ENCODE measurements around the gene INTS11. TPM values are rescaled to one million over a fixed set of nuclear protein-coding genes. Genes with fewer than 3 reads are reported as not detected.

Gene INTS11
- total RNA-seq, 1 experiment from 2014 or later: 161 TPM

GRCh38 chr1:1280782-1281481 is 43.5 kb downstream of the INTS11 start:
- Histone ChIP-seq H3K9me2 (ENCODE audit: insufficient read depth) (no peaks in the 10 kb centered on the region), H3K27ac (ENCODE audit: low read depth, low read length) (no peak overlapping the region), H3K9me3 (ENCODE audit: control insufficient read depth in 1 of 2, insufficient read depth in 1 of 2, low read depth in 1 of 2, low read length in 2 of 2) (no peaks in the 10 kb centered on the region), H3K36me3 (ENCODE audit: control insufficient read depth in 1 of 2, insufficient read depth in 2 of 2, low read length in 2 of 2) (no peaks in the 10 kb centered on the region), H3K27me3 (ENCODE audit: insufficient read depth, low read length) (no peaks in the 10 kb centered on the region), H3K4me3 (replicated peaks in 1 of 2; ENCODE audit: low read depth in 1 of 2, low read length in 2 of 2) (no peak overlapping the region), H3K79me2 (ENCODE audit: insufficient read depth, low read length) (no peaks in the 10 kb centered on the region), H3K4me1 (ENCODE audit: control insufficient read depth in 1 of 2, insufficient read depth in 2 of 2, low read length in 2 of 2) (peaks cover 0 to 26% of the 10 kb centered on the region in 2 experiments; a peak in 3 of 4 replicates), H3K9ac (ENCODE audit: low read length) (no peak overlapping the region), H3K4me2 (ENCODE audit: low read length) (no peak overlapping the region), H4K20me1 (ENCODE audit: insufficient read depth) (no peaks in the 10 kb centered on the region), H2AFZ (ENCODE audit: low read depth, low read length, poor library complexity, severe bottlenecking) (no peak overlapping the region)
- DNase-seq (ENCODE audit: low read depth, low spot score): no peak
- BruUV-seq (replicated peaks): no TSS peak
- ChIA-PET POLR2A (no interaction called here), CTCF (no interaction called here), RAD21 (ENCODE audit: low non-redundant PET in 1 of 2, low total read pairs in 2 of 2, uncharacterized antibody in 2 of 2, unreplicated experiment in 2 of 2) (no interaction called here)
- no peak for TF ChIP-seq SIN3A (IDR thresholded peaks at IDR 0.05; ENCODE audit: low read depth)
- TF ChIP-seq JUND (IDR thresholded peaks at IDR 0.05): no peak
- TF ChIP-seq POLR2A (IDR thresholded peaks at IDR 0.05; ENCODE audit: borderline replicate concordance, extremely low read depth, insufficient read depth, insufficient read length): no peak
- no peak for TF ChIP-seq SP1 (IDR thresholded peaks at IDR 0.05; ENCODE audit: low read depth)
- no peak for TF ChIP-seq CBX3 (IDR thresholded peaks at IDR 0.05; ENCODE audit: low read depth)
- TF ChIP-seq RAD21 (IDR thresholded peaks at IDR 0.05; ENCODE audit: low read depth): no peak
- TF ChIP-seq EZH2phosphoT487 (IDR thresholded peaks at IDR 0.05; ENCODE audit: borderline replicate concordance): no peak
- no peak for TF ChIP-seq SRF (IDR thresholded peaks at IDR 0.05; ENCODE audit: low read depth)
- TF ChIP-seq CEBPB (IDR thresholded peaks at IDR 0.05; ENCODE audit: low read depth): no peak
- intact Hi-C loops (cut with micrococcal nuclease): no loop called here
- ATAC-seq: no peak

DNA sequence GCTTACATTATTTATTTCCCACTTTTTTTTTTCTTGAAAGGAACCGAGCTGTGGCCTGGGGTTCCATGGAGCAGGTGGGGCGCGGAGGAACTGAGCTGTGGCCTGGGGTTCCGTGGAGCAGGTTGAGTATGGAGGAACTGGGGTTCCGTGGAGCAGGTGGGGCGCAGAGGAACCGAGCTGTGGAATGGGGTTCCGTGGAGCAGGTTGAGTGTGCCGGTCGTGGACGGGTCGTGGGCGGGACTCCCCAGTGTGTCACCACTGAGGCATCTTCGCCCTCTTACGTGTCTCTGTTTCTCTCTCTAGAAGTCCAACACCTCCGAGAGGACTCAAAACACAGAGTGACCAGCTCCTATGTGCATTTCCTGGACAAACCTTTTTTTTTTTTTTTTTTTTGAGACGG is 45.4 kb downstream of the INTS11 start:
- Histone ChIP-seq H3K4me1 (ENCODE audit: control insufficient read depth in 1 of 2, insufficient read depth in 2 of 2, low read length in 2 of 2) (peaks cover 6 to 34% of the 10 kb centered on the region in 2 experiments; a peak in 3 of 4 replicates), H3K27ac (ENCODE audit: low read depth, low read length) (no peak overlapping the region), H2AFZ (ENCODE audit: low read depth, low read length, poor library complexity, severe bottlenecking) (no peak overlapping the region), H3K4me3 (replicated peaks in 1 of 2; ENCODE audit: low read depth in 1 of 2, low read length in 2 of 2) (no peak overlapping the region), H3K36me3 (ENCODE audit: control insufficient read depth in 1 of 2, insufficient read depth in 2 of 2, low read length in 2 of 2) (no peaks in the 10 kb centered on the region), H3K4me2 (ENCODE audit: low read length) (no peak overlapping the region), H3K9ac (ENCODE audit: low read length) (no peak overlapping the region), H3K27me3 (ENCODE audit: insufficient read depth, low read length) (no peaks in the 10 kb centered on the region), H3K9me3 (ENCODE audit: control insufficient read depth in 1 of 2, insufficient read depth in 1 of 2, low read depth in 1 of 2, low read length in 2 of 2) (no peaks in the 10 kb centered on the region), H4K20me1 (ENCODE audit: insufficient read depth) (no peaks in the 10 kb centered on the region), H3K79me2 (ENCODE audit: insufficient read depth, low read length) (no peaks in the 10 kb centered on the region), H3K9me2 (ENCODE audit: insufficient read depth) (no peaks in the 10 kb centered on the region)
- POLR2A ChIA-PET: interaction anchor here (0.7 kb wide), 1 partner anchor 69 kb away, joined by 4 read pairs; no protein-coding TSS in a partner anchor
- ATAC-seq (no peak), DNase-seq (ENCODE audit: low read depth, low spot score) (no peak)
- intact Hi-C loops (cut with micrococcal nuclease): no loop called here
- RAD21 ChIA-PET (ENCODE audit: low non-redundant PET in 1 of 2, low total read pairs in 2 of 2, uncharacterized antibody in 2 of 2, unreplicated experiment in 2 of 2): no interaction called here
- CTCF ChIA-PET: interaction anchor here (2.7 kb wide), 1 partner anchor 12 kb away, joined by 7 read pairs; no protein-coding TSS in a partner anchor
- no TSS peak for BruUV-seq (replicated peaks)
- TF ChIP-seq REST (IDR thresholded peaks at IDR 0.05; ENCODE audit: low read depth): no peak
- no peak for TF ChIP-seq SRF (IDR thresholded peaks at IDR 0.05; ENCODE audit: low read depth)
- TF ChIP-seq CBX3 (IDR thresholded peaks at IDR 0.05; ENCODE audit: low read depth): no peak
- TF ChIP-seq CEBPB (IDR thresholded peaks at IDR 0.05; ENCODE audit: low read depth): no peak
- TF ChIP-seq POLR2A (IDR thresholded peaks at IDR 0.05; ENCODE audit: borderline replicate concordance, extremely low read depth, insufficient read depth, insufficient read length): no peak
- no peak for TF ChIP-seq SIN3A (IDR thresholded peaks at IDR 0.05; ENCODE audit: low read depth)
- TF ChIP-seq FOSL1 (IDR thresholded peaks at IDR 0.05; ENCODE audit: low read depth): no peak
- TF ChIP-seq TCF7L2 (IDR thresholded peaks at IDR 0.05; ENCODE audit: borderline replicate concordance, extremely low read depth, insufficient read depth, insufficient read length): no peak
- no peak for TF ChIP-seq ZNF274 (IDR thresholded peaks at IDR 0.05; ENCODE audit: low read depth, low read length)
- TF ChIP-seq, protein P1, sequence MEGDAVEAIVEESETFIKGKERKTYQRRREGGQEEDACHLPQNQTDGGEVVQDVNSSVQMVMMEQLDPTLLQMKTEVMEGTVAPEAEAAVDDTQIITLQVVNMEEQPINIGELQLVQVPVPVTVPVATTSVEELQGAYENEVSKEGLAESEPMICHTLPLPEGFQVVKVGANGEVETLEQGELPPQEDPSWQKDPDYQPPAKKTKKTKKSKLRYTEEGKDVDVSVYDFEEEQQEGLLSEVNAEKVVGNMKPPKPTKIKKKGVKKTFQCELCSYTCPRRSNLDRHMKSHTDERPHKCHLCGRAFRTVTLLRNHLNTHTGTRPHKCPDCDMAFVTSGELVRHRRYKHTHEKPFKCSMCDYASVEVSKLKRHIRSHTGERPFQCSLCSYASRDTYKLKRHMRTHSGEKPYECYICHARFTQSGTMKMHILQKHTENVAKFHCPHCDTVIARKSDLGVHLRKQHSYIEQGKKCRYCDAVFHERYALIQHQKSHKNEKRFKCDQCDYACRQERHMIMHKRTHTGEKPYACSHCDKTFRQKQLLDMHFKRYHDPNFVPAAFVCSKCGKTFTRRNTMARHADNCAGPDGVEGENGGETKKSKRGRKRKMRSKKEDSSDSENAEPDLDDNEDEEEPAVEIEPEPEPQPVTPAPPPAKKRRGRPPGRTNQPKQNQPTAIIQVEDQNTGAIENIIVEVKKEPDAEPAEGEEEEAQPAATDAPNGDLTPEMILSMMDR (IDR thresholded peaks at IDR 0.05 in 2 of 3, conservative IDR thresholded peaks at IDR 0.05 in 1 of 3; ENCODE audit: borderline replicate concordance in 1 of 3, insufficient read depth in 1 of 3, low read depth in 2 of 3, low read length in 2 of 3): no peak
- no peak for TF ChIP-seq RAD21 (IDR thresholded peaks at IDR 0.05; ENCODE audit: low read depth)
- no peak for TF ChIP-seq EZH2 (IDR thresholded peaks at IDR 0.05)

Measured in HCT116 (cell line).